NK-92 (cell line): ENCODE data around the gene ODC1.
A peak's percentile ranks its signal among the peaks of the same experiment; 100 is the strongest.
"Not testable (repeated sequence)": the region's sequence is repeated elsewhere in the genome, so short reads cannot be mapped to it uniquely, and the experiment has no call there.

Experiments
- DNase-seq: peaks from one replicate; lab custom pipeline; 2025; ENCODE audit not compliant: unreplicated experiment; lab: John Stamatoyannopoulos, UW

The ODC1 gene

DNA sequence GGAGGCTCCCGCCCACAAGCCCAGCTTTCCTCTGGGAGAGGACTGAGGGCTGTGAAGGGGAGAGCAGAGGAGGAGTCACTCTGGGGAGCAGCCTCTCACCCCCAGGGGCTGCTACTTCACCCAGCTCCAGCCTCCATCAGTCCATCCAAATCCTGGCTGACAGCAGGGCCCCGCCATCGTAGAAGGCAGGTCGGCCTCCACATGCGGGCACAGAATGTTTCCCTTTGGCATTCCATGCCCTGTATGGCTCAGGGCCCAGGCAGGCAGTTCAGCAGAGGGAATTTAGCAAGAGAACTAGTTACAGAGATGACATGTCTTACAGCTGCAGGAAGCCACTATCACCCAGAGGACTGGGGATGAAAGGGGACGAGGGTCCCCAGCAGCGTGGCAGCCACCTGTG is 6.4 kb upstream of the ODC1 start:
- no peak for DNase-seq

DNA sequence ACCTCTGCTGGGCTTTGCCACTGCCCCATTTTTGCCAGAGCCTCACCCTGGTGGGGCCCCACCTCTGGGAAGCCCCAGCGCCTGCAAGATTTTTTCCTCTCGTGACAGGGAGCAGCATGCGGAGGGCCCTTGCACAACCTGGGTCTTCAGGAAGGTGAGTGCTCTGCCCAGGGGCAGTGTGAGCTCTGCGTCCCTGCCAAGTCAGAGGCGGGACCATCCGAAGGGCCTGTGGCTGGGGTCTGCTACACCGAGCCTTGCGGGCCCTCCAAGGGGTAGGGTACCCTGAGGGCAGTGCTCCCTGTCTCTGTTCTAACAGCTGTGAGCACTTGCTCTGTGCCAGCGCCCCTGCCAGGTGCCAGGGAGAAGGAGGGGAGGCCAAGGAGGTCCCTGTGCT is 5.8 kb upstream of the ODC1 start:
- DNase-seq: no peak

- DNase-seq: no peak
Measured at GRCh38 chr2:10452956-10453904, 5.1 kb upstream of the ODC1 start.

GRCh38 chr2:10452312-10452711 is 4.2 kb upstream of the ODC1 start:
- DNase-seq: no peak

DNA sequence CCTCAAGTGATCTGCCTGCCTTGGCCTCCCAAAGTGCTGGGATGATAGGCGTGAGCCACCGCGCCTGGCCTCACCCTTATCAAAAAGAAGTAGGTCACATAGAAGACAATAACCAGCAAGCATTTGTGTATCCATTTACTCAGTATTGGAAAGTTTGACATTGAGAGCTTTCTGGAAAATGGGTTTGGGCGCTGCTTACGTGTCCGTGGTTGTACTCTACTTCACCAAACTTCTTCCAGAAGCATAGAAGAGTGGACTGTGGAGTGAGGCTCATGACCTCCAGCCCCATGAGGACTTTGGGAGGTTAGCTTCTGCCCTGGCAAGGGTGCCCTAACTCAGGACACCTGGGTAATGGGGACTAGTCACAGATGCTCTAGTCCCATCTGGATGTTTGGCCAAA is 3.7 kb upstream of the ODC1 start:
- no peak for DNase-seq

GRCh38 chr2:10449838-10450691 is 1.9 kb upstream of the ODC1 start:
- DNase-seq: no peak

- no peak for DNase-seq
Measured at GRCh38 chr2:10449486-10449831, 1.3 kb upstream of the ODC1 start.

GRCh38 chr2:10448576-10449485 is 704 bp upstream of the ODC1 start:
- peak; percentile 76 for DNase-seq

- DNase-seq: no peak
Measured at GRCh38 chr2:10447300-10447894, 730 bp downstream of the ODC1 start.

DNA sequence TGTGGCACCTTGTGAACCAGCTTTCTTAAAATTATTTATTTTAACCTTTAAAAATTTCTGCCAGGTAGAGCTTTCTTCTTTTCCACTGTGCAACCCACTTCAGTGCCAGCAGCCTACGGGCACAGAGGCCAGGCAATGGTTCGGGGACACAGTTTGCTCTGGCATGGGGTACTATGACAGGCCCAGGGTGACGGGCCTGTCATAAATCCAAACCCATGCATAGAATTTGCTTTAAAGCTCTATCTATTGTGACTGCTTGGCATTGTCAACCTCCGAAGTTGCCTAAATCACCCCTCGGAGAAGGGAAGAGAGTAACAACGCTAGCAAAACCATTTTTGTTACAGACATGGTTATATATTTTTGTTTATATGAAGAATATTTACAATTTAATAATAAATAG is 1.5 kb downstream of the ODC1 start:
- DNase-seq: no peak

DNA sequence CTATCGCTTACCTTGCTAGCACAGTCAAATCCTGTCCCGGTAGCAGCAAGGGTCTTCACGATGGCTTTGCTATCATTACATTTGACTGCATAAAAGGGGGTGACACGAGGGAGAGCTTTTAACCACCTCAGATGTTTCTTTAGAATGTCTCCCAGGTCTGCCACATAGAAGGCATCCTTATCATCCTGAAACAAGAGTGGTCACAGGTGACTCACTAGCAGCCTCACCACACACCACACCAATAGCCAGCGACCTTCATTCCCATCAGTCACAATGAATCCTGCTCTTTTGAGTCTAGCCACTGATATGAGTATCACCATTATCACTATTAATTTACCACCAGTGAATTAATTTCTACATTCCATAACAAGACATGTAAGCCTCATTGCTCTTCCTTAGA is 3.7 kb downstream of the ODC1 start:
- DNase-seq: no peak

DNA sequence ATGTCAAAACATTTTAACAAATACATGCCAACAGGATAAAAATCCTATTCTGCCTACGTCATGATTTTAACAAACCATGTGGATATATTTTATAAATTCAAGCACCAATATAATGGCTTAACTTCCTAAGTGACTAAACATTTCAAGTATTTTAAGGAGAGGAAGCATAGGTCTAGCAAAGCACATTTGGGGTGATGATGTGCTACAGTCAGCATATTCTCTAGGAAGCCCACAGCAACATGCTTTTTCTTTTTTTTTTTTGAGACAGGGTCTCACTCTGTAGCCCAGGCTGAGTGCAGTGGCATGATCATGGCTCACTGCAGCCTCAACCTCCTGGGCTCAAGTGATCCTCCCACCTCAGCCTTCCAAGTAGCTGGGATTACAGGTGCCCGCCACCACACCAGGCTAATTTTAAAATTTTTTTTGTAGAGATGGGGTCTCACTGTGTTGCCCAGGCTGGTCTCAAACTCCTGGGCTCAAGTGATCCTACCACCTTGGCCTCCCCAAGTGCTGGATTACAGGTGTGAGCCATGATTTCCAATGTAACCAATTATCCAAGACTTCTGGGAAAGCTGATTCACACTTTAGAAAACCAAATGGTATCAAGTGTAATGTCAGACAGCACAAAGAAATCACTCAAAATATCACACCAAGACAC is 5.5 kb downstream of the ODC1 start:
- DNase-seq: not testable (repeated sequence)

GRCh38 chr2:10441948-10442347 is 6.2 kb downstream of the ODC1 start:
- DNase-seq: no peak

DNA sequence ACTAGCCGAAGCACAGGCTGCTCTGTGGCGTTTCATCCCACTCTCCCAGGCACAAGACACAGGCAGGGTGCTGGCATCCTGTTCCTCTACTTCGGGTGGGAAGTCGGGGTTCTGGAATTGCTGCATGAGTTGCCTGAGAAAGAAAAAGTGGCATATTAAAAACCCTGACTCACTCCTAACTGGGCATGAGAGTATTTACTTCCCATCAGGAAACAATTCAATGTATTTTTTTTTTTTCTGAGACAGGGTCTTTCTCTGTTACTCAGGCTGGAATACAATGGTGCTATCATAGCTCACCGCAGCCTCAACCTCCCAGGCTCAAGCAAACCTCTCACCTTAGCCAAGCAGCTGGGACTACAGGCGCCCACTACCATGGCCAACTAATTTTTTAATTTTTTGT is 7.4 kb downstream of the ODC1 start:
- no peak for DNase-seq

DNA sequence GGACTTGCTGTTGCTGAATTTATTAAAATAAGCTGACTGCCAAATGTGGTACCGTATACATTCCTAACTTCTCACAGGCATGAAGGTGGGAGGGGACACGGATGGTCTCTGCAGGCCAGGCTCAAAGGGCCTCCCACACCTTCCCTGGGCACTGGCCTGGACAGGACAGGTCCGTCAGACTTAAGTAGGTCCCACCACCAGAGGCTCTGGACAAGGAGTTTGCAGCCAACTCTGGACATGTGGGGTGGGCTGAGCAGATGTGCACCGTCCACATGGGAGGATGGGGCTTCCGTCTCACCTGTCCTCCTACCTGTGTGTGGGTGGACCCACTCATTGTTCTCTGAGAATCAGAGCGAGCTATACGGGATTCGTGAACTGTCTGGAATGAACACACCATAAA is 8.2 kb downstream of the ODC1 start:
- DNase-seq: no peak

DNA sequence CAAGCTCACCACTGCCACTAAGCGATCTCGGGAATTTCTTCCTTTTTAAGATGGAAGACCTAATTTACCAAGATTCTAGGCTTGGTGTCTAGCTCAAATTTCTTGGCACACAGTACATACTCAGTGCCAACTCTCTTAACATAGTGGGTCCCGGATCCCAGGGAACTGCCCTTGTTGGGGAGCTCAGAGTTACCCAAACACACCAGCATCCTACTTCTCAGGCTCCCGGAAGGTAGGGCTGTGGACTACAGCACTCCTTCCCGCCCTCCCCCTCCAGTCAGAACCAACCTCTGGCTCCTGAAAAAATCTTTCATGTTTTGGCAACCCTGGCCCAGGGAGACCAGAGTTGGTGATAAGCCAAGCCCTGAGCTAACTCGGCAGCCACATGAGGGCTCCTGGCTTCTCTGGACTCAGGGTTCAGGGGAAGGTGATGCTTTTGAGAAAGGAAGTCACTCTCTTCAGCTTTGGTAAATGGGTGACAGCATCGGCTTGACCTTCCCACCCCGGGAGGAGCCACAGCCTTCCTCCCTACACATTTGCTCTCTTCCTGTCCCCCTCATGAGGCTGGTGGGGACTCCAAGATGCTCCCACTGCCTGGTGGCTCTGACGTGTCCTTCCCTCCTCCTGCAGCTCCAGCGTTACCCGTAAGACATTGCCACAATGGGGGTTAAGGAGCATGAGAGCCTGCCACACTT is 8.8 kb downstream of the ODC1 start:
- DNase-seq: no peak

DNA sequence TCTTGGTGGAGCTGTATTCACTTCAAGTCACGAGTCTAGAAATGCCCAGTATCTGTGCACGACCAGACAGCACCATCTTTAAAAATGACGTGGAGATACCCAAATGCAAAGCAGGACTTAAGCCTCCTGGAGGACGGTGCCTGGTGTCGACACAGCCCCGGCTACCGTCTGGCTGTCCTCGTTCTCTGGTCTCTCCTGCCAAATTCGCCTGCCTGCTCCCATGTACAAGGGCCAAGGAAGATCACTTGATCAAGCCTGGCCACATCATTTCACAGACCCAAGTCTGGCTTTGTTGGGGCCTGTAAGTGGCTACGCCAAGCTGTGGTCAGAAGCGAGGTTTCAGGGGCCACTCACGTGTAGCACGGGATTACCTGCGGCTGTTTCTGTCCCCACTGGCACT is 9.4 kb downstream of the ODC1 start:
- no peak for DNase-seq

DNA sequence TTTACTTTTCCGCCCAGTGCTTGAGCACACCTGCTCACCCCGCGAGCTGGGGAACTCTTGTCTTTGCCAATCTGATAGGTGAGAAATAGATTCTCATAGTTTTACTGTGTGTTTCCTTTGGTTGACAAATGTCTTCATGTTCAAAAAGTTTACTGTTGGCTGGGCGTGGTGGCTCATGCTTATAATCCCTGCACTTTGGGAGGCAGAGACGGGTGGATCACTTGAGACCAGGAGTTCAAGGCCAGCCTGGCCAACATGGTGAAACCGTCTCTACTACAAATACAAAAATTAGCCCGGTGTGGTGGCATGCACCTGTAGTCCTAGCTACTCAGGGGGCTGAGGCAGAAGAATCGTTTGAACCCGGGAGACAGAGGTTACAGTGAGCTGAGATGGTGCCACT is 10.3 kb downstream of the ODC1 start:
- no peak for DNase-seq

DNA sequence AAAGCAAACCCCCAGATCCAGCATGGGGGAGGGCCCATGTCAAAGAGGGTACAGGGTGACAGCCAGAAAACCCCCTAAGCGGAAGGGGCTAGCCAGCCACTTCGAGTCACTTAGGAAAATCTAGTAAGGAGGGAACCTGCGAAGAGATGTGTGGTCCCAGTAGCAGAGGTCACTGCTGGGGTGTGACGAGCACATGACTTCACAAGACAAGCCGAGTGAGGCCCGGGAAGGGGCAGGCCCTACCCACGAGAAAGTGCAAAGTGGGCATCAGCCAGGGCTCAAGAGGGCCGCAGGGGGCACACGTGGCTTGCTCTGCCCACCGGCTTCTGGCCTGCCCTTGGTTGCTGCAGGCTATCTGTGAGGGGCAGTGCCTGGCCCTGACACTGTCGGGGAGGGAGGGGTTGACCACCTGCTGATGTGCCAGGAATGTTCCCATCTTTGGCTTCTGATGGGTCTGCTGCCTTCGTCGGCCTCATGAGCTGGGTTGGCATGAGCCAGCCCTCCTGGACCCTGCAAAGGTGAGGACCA is 11.5 kb downstream of the ODC1 start:
- no peak for DNase-seq
